Urinary bladder (tissue), 4 donors: ENCODE data around the gene PGAM1. TPM values are rescaled to one million over a fixed set of nuclear protein-coding genes. Genes with fewer than 3 reads are reported as not detected.

ENCODE experiments used
- DNase-seq: peaks from one replicate; pipeline ENCODE4 v3.0.0-alpha.2; 2015; ENCODE audit errors: extremely low spot score
- H3K27ac ChIP-seq: one replicate; pipeline ENCODE4 v1.5.1; 2013; ENCODE audit warnings: low read depth, mild to moderate bottlenecking, moderate library complexity
- H3K36me3 ChIP-seq: one replicate; pipeline ENCODE4 v1.6.1; 2013; ENCODE audit warnings: mild to moderate bottlenecking, moderate library complexity; ENCODE audit not compliant: insufficient read depth
- H3K4me1 ChIP-seq: one replicate; pipeline ENCODE4 v1.6.1; 2013; ENCODE audit warnings: mild to moderate bottlenecking, moderate library complexity; ENCODE audit not compliant: insufficient read depth
- H3K4me3 ChIP-seq: one replicate; pipeline ENCODE4 v1.5.1; 2013; ENCODE audit warnings: low read depth, low read length
- WGBS: extraction: QIAGEN DNeasy Blood & Tissue Kit; methylation state at CpG from one replicate; pipeline ENCODE4 v1.1.7; 2013; 5-methylcytosine and 5-hydroxymethylcytosine counted together
- polyA plus RNA-seq: library from polyadenylated mRNA; stranded (reverse); fragments of 200-250 nt; gene quantifications from one replicate; pipeline ENCODE4 v1.2.3, GENCODE V29; 2013
- total RNA-seq: library from RNA; depleted of rRNA; stranded (reverse); fragments of >200 nt; gene quantifications from one replicate; pipeline ENCODE4 v1.2.3, GENCODE V29; 2014
- donor health status: healthy with polysubstance abuse.
- donor health status: healthy.

PGAM1 gene
- 109 TPM for total RNA-seq
- 260 TPM for polyA plus RNA-seq

- Histone ChIP-seq H3K36me3 (peaks cover 1% of the 10 kb centered on the region), H3K4me3 (peak within 1 kb of the TSS; percentile 85), H3K27ac (peak within 1 kb of the TSS; percentile 78), H3K4me1 (no peaks in the 10 kb centered on the region)
- peak; percentile 91 for DNase-seq
- WGBS = under 1% methylated on average over 88 of the region's 90 CpGs
Measured at GRCh38 chr10:97425964-97426775, at the start of gene PGAM1. PGAM1 (plus strand) TSS chr10:97426191; CDS start chr10:97426308, 117 bp downstream.

GRCh38 chr10:97376413-97376812, 49.6 kb upstream of the PGAM1 start:
- H3K27ac ChIP-seq = no peak overlapping the region
- no peak overlapping the region for H3K4me3 ChIP-seq
- no peaks in the 10 kb centered on the region for H3K4me1 ChIP-seq
- no peak for DNase-seq
- WGBS = 93% methylated on average over 6 of the region's 6 CpGs
- H3K36me3 ChIP-seq = no peaks in the 10 kb centered on the region

GRCh38 chr10:97378933-97379921, 46.8 kb upstream of the PGAM1 start:
- DNase-seq = no peak
- WGBS = 83% methylated on average over 15 of the region's 15 CpGs
- no peaks in the 10 kb centered on the region for H3K36me3 ChIP-seq

GRCh38 chr10:97380516-97380915, 45.5 kb upstream of the PGAM1 start:
- Histone ChIP-seq H3K4me1 (no peaks in the 10 kb centered on the region), H3K27ac (no peak overlapping the region), H3K36me3 (no peaks in the 10 kb centered on the region), H3K4me3 (no peak overlapping the region)
- no peak for DNase-seq
- 85% methylated on average over 8 of the region's 8 CpGs for WGBS

More at GRCh38 chr10:97378933-97379921, 46.8 kb upstream of the PGAM1 start:
- H3K4me1 ChIP-seq = no peaks in the 10 kb centered on the region
- no peak overlapping the region for H3K4me3 ChIP-seq
- H3K27ac ChIP-seq = no peak overlapping the region

GRCh38 chr10:97381626-97382025, 44.4 kb upstream of the PGAM1 start:
- WGBS = 94% methylated on average over 8 of the region's 8 CpGs
- Histone ChIP-seq H3K27ac (no peak overlapping the region), H3K4me3 (no peak overlapping the region), H3K4me1 (no peaks in the 10 kb centered on the region), H3K36me3 (no peaks in the 10 kb centered on the region)
- DNase-seq = no peak

GRCh38 chr10:97383159-97383558, 42.8 kb upstream of the PGAM1 start:
- 91% methylated on average over 7 of the region's 7 CpGs for WGBS
- Histone ChIP-seq H3K4me1 (no peaks in the 10 kb centered on the region), H3K27ac (no peak overlapping the region), H3K36me3 (peaks cover 2% of the 10 kb centered on the region), H3K4me3 (no peak overlapping the region)
- no peak for DNase-seq

- no peak for DNase-seq
- Histone ChIP-seq H3K36me3 (peaks cover 2% of the 10 kb centered on the region), H3K27ac (no peak overlapping the region), H3K4me1 (no peaks in the 10 kb centered on the region), H3K4me3 (no peak overlapping the region)
- WGBS = 96% methylated on average over 5 of the region's 5 CpGs
Measured at GRCh38 chr10:97384156-97384555, 41.8 kb upstream of the PGAM1 start.

- H3K27ac ChIP-seq = no peak overlapping the region
- H3K36me3 ChIP-seq = peaks cover 2% of the 10 kb centered on the region
- H3K4me1 ChIP-seq = no peaks in the 10 kb centered on the region
- WGBS = 96% methylated on average over 6 of the region's 6 CpGs
- H3K4me3 ChIP-seq = no peak overlapping the region
- no peak for DNase-seq
Measured at GRCh38 chr10:97384641-97385040, 41.4 kb upstream of the PGAM1 start.

GRCh38 chr10:97385565-97385964, 40.4 kb upstream of the PGAM1 start:
- no peak overlapping the region for H3K27ac ChIP-seq
- H3K4me1 ChIP-seq = no peaks in the 10 kb centered on the region
- 89% methylated on average over 7 of the region's 7 CpGs for WGBS
- H3K4me3 ChIP-seq = no peak overlapping the region
- H3K36me3 ChIP-seq = peaks cover 2% of the 10 kb centered on the region
- no peak for DNase-seq

- no peak for DNase-seq
- whole genome bisulfite sequencing = 94% methylated on average over 5 of the region's 5 CpGs
- Histone ChIP-seq H3K4me1 (no peaks in the 10 kb centered on the region), H3K27ac (no peak overlapping the region), H3K4me3 (no peak overlapping the region), H3K36me3 (peaks cover 2% of the 10 kb centered on the region)
Measured at GRCh38 chr10:97388152-97388551, 37.8 kb upstream of the PGAM1 start.

- H3K36me3 ChIP-seq = peaks cover 2% of the 10 kb centered on the region
- WGBS = 87% methylated on average over 5 of the region's 5 CpGs
Measured at GRCh38 chr10:97390091-97390490, 35.9 kb upstream of the PGAM1 start.

GRCh38 chr10:97393034-97393573, 32.9 kb upstream of the PGAM1 start:
- WGBS = 94% methylated on average over 8 of the region's 8 CpGs
- Histone ChIP-seq H3K36me3 (no peaks in the 10 kb centered on the region), H3K4me3 (no peak overlapping the region), H3K4me1 (no peaks in the 10 kb centered on the region), H3K27ac (no peak overlapping the region)
- DNase-seq = no peak

More at GRCh38 chr10:97390091-97390490, 35.9 kb upstream of the PGAM1 start:
- no peak overlapping the region for H3K27ac ChIP-seq
- no peaks in the 10 kb centered on the region for H3K4me1 ChIP-seq
- no peak overlapping the region for H3K4me3 ChIP-seq
- no peak for DNase-seq

GRCh38 chr10:97396056-97396455, 29.9 kb upstream of the PGAM1 start:
- no peak for DNase-seq
- H3K27ac ChIP-seq = no peak overlapping the region
- H3K36me3 ChIP-seq = no peaks in the 10 kb centered on the region
- peaks cover 2% of the 10 kb centered on the region for H3K4me1 ChIP-seq
- no peak overlapping the region for H3K4me3 ChIP-seq
- WGBS = 72% methylated on average over 4 of the region's 4 CpGs
